ENCODE data around the gene KCNIP1.

KCNIP1 gene

GRCh38 chr5:170720179-170720578 lies 216.4 kb downstream of the KCNIP1 start:
- no peak for DNase-seq (ENCODE audit: low read depth)

GRCh38 chr5:170720984-170721383 lies 217.2 kb downstream of the KCNIP1 start:
- no peak for DNase-seq (ENCODE audit: low read depth)

- no peak for DNase-seq (ENCODE audit: low read depth)
Observed at GRCh38 chr5:170721681-170722080, 217.9 kb downstream of the KCNIP1 start.

GRCh38 chr5:170722316-170722715 lies 218.5 kb downstream of the KCNIP1 start:
- no peak for DNase-seq (ENCODE audit: low read depth)

GRCh38 chr5:170731052-170731451 lies 227.2 kb downstream of the KCNIP1 start:
- no peak for DNase-seq (ENCODE audit: low read depth)

GRCh38 chr5:170732685-170733084 lies 228.9 kb downstream of the KCNIP1 start:
- DNase-seq (ENCODE audit: low read depth) = no peak

- no peak for DNase-seq (ENCODE audit: low read depth)
Observed at GRCh38 chr5:170736966-170737365, 233.1 kb downstream of the KCNIP1 start.

- DNase-seq (ENCODE audit: low read depth) = no peak
Observed at GRCh38 chr5:170737591-170737990, 233.8 kb downstream of the KCNIP1 start.

GRCh38 chr5:170738840-170739239 lies 235.0 kb downstream of the KCNIP1 start:
- DNase-seq (ENCODE audit: low read depth) = no peak

- no peak for DNase-seq (ENCODE audit: low read depth)
Observed at GRCh38 chr5:170739446-170739845, 235.6 kb downstream of the KCNIP1 start.

- no peak for DNase-seq (ENCODE audit: low read depth)
Observed at GRCh38 chr5:170740551-170741205, 236.9 kb downstream of the KCNIP1 start.

- DNase-seq (ENCODE audit: low read depth) = no peak
Observed at GRCh38 chr5:170741801-170742200, 238.0 kb downstream of the KCNIP1 start.

GRCh38 chr5:170743876-170744212 lies 240.0 kb downstream of the KCNIP1 start:
- DNase-seq (ENCODE audit: low read depth) = no peak

GRCh38 chr5:170745481-170746071 lies 241.8 kb downstream of the KCNIP1 start:
- DNase-seq (ENCODE audit: low read depth) = no peak

- DNase-seq (ENCODE audit: low read depth) = no peak
Observed at GRCh38 chr5:170746075-170746960, 242.5 kb downstream of the KCNIP1 start.

- no peak for DNase-seq (ENCODE audit: low read depth)
Observed at GRCh38 chr5:170746961-170747340, 243.1 kb downstream of the KCNIP1 start.

GRCh38 chr5:170747357-170747756 lies 243.5 kb downstream of the KCNIP1 start:
- DNase-seq (ENCODE audit: low read depth) = no peak

- DNase-seq (ENCODE audit: low read depth) = no peak
Observed at GRCh38 chr5:170747851-170748250, 244.0 kb downstream of the KCNIP1 start.

GRCh38 chr5:170748951-170749471 lies 245.2 kb downstream of the KCNIP1 start:
- no peak for DNase-seq (ENCODE audit: low read depth)

- DNase-seq (ENCODE audit: low read depth) = no peak
Observed at GRCh38 chr5:170749911-170750431, 246.2 kb downstream of the KCNIP1 start.

- no peak for DNase-seq (ENCODE audit: low read depth)
Observed at GRCh38 chr5:170750791-170751190, 247.0 kb downstream of the KCNIP1 start.

- no peak for DNase-seq (ENCODE audit: low read depth)
Observed at GRCh38 chr5:170751631-170752030, 247.8 kb downstream of the KCNIP1 start.

All from non-pigmented ciliary epithelial cell (primary cell).